GM10266 (cell line): ENCODE results near the gene CPT2.

Experiments used
- DNase-seq: peaks from one replicate; pipeline ENCODE4 v3.0.0; 2012; ENCODE audit errors: extremely low spot score
- TF ChIP-seq, protein P1 (sequence below): IDR thresholded peaks from 2 replicates; pipeline ENCODE4 v1.5.1; 2012; ENCODE audit warnings: mild to moderate bottlenecking, low read depth; ENCODE audit not compliant: control insufficient read depth, insufficient read depth; ENCODE audit errors: missing control alignments

CPT2 gene

DNA sequence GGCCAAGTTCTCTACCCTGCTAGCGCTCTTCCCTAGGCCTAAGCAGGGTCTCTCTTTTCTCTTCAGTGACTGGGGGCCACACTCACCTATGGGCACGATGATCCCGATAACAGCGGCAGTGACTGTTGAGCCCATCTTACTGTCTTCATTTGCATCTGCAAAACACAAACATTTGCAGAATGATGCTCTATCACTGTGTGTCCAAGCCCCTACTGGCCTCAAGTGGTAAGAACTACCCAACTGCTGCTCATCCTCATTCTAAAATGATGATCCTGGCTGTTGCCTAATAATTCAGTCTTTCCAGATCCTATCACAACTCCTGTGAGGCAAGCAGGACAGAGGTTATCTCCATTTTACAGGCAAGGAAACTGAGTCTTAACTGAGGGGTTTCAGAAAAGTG is 58.4 kb downstream of the CPT2 start:
- TF ChIP-seq, protein P1, sequence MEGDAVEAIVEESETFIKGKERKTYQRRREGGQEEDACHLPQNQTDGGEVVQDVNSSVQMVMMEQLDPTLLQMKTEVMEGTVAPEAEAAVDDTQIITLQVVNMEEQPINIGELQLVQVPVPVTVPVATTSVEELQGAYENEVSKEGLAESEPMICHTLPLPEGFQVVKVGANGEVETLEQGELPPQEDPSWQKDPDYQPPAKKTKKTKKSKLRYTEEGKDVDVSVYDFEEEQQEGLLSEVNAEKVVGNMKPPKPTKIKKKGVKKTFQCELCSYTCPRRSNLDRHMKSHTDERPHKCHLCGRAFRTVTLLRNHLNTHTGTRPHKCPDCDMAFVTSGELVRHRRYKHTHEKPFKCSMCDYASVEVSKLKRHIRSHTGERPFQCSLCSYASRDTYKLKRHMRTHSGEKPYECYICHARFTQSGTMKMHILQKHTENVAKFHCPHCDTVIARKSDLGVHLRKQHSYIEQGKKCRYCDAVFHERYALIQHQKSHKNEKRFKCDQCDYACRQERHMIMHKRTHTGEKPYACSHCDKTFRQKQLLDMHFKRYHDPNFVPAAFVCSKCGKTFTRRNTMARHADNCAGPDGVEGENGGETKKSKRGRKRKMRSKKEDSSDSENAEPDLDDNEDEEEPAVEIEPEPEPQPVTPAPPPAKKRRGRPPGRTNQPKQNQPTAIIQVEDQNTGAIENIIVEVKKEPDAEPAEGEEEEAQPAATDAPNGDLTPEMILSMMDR, result no peak
- no peak for DNase-seq

DNA sequence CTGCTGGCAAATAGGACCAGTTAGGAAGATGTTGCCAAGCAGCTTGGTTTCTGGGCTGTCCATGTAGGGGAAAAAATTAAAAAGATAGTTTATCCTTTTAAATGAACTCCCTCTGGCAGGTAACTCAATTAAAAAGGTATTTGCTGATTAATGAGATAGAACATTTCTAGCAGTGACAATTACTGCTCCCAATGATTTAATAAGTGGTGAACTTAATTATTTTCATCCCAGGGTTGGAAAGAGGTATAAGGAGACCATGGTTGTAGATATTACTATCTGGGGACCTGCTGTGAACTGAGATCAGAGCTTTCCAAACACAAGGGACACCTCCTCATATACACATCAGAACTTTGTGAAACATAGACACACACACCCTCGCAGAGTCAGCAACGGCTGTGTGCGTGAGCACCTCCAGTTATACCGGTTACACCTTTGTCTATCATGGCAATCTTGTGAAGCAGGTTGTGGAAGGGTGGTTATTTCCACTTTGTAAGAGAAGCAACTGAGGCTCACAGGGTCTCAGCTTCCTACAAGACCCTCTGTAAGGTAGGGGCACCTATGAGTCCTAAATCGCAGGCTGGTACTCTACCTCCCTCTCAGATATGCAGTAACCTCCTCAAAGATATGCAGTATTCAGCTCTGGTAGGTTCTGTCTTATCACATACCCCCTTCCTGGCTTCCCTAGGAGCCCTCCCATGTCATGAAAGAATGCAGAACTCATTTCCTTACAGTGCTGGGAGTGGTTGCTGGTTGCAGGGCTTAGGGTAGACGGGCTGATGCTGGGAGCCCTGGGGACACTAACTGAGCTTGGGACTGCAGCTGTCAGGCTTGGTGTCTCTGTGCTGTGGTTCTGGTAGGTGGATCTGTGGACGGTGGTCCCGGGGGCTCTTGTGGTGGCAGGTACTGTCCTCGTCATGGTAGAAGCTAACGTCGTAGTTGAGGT is 60.2 kb downstream of the CPT2 start:
- TF ChIP-seq, protein P1, result no peak
- DNase-seq, result no peak

DNA sequence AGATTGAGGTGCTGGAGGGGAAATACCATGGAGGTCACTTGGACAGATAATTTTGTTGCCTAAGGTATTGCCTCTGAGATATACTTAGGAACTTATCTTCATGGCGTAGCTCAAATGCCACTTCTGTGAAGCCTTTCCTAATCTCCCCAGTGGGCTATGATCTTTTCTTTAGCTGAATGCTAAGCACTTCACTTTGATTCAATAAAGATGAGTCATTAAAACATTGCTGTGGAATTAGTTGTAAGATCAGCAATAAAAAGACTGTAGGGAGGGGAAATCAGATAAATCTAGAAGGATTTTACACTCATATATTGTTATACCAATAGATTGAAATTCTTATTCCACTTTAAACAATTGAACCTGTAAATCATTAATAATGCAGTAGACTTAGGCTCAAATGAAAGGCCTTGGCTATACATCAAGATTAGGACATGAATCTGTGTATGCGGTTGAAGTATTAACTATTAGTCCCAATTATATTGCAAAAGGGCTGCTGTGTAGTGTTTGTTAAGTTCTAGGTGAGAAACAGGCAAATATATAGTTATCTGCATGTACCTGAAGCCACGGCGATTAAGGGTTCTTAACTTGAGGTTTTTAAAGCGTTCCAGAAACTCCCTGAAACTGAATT is 60.9 kb downstream of the CPT2 start:
- TF ChIP-seq, protein P1, result no peak
- DNase-seq, result no peak

DNA sequence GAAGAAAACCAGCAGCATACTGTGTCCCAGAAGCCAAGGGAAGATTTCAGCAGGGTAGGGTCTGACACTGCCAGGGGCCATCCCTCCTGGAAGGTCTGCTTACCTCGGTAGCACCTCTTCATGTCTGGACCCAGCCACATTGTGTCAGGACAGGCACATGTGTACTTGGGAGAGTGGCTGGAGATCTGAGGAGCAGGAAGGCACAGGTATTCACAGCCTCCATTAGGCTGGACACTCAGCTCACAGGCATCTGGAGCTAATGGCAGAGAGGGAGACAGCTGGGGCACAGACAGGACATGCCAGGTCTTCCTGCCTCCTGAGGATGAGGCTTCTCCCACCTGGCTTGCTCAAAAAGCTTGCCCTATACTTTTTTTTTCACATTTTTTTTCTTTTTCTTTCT is 61.6 kb downstream of the CPT2 start:
- DNase-seq, result no peak
- TF ChIP-seq, protein P1, result no peak

DNA sequence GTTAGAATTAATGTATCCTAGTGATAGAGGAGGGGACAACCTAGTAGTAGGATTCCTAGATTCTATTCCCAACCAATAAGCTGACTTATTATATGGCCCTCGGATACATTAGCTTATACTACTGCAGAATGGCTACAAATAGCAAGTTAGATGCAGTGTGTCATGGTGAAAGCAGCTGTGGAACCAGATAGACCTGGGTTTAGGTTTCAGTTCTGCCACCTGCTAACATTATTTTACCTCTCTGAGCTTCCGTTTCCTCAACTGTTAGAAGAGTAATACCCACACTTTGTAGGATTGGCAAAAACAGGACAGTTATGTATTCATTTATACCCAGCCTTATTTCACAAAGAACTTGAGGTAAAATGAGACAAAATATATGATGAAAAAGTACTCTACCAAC is 63.3 kb downstream of the CPT2 start:
- DNase-seq, result no peak
- TF ChIP-seq, protein P1, result no peak

DNA sequence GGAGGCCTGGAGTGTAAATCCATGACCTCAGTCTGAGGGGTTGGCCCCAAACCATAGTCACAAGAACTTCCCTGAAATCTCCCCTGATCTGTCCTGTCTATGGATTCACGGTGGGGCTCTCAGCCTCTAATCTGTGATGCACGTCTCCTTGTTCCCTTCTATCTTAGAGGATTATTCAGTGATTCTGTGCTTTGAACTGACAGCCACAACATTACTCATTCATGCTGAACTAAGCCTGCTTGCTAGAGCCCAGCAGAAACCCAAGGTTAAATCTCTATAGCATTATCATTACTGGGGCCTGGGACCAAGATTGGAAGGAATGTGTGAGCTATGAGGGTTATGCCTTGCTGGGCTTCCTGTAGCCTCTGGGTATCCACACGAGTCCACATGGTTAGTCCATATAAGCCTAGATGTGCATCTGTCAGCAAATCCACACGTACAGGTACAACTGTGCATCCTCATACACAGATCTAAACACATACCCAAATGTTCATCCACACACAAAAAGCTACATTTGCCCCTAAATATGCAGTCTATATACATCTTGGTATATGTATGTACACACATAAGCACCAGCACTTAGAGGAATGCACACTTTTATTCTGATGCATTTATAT is 64.1 kb downstream of the CPT2 start:
- TF ChIP-seq, protein P1, result no peak

More for the DNA sequence above, 64.1 kb downstream of the CPT2 start:
- no peak for DNase-seq
